Kasumi-1 (cell line): Measurements from ENCODE around the gene IFT81.

ENCODE experiments used
- DNase-seq, 2 experiments: peaks; one replicate each; lab custom pipeline; 2025; lab: John Stamatoyannopoulos, UW

IFT81 gene

DNA sequence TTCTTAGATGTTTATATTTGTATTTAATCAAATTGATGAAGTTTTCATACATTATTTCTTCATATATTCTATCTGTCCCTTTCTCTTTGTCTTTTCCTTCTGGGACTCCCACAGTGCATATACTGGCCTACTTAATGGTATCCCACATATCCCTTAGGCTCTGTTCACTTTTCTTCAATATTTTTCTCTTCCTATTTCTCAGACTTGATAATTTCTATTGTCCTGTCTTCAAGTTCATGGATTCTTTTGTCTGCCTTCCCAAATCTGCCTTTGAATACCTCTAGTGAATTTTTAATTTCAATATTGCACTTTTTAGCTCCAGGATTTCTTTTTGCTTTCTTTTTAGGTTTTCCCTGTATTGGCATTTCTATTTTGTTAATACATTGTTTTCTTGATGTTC lies 33.4 kb downstream of the IFT81 start:
- no peak for DNase-seq

DNA sequence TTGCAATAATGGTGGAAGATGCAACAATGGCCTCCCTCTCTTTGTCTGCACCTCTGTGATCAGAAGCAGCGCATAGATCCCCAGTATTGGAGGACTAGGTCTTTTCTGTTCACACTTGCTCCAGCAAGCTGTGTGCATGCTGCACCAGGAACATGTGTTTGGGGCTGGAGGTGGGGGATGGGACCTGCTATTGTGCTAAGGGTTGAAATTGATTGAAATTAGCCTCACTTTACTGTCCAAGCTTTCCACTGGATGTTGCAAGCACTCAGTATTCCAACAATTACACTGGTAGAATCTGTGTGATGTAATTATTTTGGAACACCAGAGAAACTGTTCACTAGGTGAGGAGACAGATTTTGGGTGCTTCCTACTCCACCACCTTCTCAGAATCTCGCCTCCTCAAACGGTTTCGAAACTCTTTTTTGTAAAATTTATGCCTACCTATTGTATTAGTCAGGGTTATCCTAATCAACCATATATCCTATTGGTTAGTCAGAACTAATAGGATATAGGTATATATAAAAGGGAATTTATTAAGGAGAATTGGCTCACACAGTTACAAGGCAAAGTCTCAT lies 35.6 kb downstream of the IFT81 start:
- DNase-seq: no peak

DNA sequence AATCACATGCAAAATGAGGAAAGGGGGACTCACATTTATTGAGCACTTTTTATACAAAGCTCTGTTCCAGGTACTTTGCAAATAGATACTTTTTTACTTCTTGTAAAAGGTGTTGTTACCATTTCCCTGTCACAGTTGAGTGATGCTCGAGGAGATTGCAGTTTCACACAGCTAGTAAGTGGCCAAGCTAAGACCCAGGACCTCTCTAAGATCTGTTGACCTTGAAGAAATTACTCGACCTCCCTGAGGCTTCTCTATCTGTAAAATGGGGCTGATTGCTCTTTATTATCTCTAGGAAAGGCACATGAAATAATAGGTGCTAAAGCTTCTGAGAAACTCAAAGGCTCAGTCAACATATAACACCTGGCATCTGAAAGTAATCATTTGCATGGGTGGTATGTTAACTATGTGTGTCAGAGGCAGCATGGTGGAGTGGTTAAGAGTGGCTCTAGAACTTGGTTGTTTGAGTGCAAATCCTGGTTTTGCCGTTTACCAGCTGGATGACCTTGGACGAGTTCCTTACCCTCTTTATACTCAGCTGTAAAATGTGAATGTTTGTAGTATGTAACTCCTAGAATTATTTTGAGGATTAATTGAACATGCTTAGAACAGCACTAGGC lies 41.5 kb downstream of the IFT81 start:
- DNase-seq: no peak

DNA sequence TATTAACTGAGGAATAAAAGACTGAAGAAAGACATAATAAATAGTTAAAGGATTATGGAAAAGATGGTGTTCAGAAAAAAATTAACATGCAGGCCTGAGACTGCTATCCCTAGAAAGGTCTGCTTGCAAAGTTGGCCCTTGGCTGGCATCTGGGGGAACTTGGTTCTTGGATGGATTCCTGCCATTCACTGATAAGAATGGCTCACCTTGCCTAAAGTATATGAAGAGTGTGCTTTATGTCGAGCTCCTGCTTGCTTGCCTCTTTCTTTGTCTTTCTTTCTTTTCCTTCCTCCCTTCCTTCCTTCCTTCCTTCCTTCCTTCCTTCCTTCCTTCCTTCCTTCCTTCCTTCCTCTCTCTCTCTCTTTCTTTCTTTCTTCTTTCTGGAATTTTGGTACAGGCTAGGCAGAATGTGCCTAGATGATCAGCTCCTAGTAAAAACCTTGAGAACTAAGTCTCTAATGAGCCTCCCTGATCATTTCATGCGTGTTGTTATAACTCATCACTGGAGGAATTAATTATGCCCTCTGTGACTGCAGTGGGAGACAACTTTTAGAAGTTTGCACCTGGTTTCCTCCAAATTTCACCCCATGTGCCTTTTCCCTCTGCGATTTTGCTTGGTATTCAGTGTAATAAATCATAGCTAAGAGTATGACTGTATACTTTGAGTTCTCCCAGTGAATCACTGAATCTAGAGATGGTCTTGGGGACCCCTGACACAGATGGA lies 44.7 kb downstream of the IFT81 start:
- no peak for DNase-seq

DNA sequence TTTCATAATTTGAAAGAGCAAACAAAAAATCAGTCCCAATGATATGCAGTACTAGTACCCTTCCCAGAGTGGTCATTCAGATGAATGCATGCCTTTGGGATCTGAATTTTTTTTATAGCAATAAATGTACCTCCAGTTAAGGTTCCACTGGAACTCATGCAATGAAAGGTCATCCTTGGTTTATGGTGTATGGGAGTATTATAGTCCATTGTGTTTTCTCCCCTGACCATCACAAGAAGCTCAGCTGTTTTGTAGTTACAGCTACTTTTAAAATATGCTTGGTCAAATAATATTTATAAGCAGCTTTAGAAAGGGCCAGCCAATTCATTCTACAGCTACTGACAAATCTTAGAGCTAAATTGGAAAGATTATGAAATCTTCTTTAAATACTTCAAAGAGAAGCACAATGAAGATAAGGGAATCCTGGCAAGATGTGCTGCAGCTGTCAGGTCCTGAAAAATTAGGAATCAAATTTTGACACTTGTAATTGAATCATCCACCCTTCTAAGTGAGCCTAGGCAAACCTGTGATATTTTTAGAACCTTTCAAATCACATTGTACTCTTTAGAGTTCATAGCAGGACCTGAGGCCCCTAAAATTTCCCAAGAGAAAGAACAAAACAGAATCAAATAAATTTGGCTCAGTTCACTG lies 46.5 kb downstream of the IFT81 start:
- no peak for DNase-seq

DNA sequence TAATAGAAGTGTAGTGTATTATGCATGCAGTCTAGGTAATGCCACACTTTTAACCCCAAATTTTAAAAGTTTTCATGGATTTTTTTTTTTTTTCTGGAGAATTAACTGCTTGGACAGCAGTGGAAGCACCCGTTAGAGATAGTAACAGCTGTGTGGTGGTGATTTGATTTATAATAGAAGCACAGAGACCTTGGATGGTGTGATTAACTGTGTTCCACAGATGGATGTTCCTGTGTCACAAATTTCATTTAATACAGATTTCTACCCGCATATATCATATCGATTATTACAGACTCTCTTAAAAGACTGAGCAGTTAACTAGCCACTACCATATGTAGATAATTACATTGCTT lies 47.0 kb downstream of the IFT81 start:
- DNase-seq: no peak

DNA sequence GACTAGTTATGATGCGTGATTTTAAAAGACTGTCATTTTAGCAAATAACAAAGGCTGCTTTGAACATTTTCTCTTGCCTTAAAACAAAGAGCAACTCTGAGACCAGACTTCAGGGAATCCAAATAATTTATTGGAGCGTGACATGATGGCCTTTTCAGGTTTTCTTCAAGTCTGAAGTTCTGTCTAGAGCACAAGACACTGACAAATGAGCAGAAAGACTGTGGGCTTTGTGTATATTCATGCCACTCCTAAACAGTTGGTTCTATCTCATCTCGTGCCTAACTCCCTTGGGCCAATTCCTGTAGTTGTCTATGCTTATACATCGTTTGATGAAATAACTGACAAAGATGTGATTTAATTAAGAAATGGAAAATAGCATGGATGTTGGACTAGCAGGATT lies 47.5 kb downstream of the IFT81 start:
- DNase-seq: no peak

DNA sequence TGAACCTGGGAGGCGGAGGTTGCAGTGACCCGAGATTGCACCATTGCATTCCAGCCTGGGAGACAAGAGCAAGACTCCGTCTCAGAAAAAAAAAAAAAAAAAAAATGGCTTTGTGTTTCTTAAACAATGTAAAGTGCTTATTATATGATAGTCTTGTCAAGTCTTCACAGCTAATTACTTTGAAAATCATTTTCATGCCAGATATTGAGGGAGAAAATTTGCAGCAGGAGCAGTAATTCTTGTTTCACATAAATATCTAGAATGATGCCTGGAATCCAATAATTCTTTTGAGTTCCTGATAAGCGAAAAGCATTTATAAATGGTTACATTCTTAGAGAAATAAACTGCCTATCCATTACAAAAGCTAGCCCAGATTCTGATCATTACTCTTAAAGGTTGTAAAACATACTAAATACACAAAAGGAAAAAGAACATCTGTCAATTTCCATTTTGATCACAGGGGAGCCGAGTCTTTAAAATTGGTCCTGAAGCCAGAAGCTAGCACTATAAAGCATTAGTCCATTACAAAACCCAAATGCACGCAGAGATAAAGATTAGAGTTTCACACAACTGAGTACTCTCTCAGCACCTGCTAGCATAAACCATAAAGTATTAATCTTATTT lies 50.3 kb downstream of the IFT81 start:
- no peak for DNase-seq

DNA sequence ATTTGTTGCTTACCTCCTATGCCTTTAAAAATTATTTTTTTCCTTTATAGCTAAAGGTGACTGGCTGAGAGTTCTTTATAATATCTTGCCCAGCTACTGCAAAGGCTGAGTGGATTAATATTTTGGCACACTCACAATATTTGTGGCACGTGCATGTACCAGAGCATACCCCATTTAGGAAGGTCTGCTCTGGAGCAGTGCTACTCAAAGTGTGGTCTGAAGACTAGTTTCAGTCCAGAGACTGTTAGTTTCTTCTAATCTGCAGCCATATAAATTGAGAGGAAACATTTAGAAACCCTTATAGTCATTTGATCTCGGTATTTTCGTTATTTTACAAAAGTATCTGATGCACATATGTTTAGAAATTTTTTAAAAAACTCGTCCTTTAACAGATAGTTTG lies 51.0 kb downstream of the IFT81 start:
- no peak for DNase-seq

DNA sequence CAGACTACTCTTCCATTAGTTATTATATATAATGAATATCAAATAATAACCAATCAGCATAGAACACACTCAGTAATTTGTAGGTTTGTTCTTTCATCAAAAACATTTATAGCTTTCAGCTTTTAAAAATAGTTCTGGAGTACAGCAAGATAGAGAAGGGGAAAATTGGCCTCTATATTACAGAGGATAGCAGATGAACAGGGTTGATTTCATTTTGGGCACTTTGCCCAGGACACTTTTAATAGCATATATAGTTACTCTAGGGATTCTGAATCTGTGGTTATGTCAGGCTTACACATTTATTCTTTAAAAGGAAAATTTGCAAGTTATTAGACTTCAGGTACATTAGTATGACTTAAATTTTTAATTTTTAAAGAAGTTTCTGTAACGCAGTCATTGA lies 52.6 kb downstream of the IFT81 start:
- no peak for DNase-seq

DNA sequence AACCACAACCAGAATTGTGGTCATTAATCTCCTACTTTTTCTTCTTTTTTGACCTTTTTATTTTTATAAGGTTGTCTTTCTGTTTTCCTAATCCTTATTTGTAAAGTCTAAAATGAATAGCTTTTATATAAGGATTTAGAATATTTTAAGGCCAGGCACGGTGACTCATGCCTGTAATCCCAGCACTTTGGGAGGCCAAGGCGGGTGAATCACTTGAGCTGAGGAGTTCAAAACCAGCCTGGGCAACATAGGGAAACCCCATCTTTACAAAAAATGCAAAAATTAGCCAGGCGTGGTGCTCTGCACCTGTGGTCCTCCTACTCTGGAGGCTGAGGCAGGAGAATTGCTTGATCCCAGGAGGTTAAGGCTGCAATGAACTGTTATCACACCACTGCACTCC lies 55.1 kb downstream of the IFT81 start:
- DNase-seq: no peak

DNA sequence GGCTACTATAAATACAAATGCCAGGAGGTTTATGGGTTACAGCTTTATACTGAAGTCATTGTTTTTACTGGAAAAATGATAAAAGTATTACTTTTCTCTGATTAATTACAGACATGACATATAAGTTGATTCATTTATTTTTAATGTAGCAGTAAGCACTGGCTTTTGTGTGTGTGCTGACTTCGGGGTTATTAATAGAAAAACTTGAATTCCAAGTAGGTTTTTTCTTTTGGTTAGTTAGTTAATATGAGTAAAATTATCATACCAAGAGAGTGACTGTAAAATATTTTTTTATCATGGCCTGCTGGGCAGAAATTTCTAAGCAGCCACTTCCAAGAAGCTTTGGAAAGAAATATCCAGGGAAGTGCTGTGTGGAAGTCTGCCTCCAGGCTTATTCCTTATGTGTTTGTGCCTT lies 56.4 kb downstream of the IFT81 start:
- no peak for DNase-seq

DNA sequence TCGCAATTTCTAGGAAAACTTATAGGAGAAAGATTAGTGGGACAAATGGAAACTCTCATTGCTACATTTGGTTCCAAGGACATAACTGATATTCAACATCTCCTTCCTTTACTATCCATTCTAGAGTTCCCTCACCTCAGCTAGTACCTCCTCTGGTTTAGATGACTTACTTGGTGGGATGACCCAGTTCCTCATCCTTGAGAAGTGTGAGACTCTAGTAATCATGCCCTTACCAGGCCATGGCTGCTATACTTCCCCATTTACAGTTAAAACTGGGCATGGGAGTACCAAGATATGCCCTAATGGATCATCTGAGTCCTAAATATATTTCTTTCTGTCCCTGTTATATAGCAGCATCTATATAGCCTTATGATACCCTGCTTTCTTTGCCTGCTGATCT lies 58.1 kb downstream of the IFT81 start:
- DNase-seq: no peak

DNA sequence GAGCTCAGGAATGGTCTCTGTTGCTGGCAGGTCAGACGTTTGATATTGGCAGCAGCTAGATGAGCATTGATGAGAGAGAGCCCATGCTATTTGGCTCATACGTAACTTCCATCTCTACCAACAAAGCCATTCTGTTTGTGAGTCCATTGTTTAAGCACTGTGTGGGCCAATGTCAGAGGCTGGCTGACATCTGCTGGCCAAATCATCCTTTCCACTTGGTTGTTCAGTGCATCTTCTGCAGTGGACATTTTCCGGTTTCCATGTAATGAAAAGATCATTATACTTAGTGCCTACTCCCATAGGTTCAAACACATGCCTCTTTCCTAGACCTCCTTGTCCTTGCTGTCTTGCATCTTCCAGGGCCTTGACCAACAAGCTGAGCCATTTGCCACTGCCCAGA lies 59.2 kb downstream of the IFT81 start:
- DNase-seq: no peak

DNA sequence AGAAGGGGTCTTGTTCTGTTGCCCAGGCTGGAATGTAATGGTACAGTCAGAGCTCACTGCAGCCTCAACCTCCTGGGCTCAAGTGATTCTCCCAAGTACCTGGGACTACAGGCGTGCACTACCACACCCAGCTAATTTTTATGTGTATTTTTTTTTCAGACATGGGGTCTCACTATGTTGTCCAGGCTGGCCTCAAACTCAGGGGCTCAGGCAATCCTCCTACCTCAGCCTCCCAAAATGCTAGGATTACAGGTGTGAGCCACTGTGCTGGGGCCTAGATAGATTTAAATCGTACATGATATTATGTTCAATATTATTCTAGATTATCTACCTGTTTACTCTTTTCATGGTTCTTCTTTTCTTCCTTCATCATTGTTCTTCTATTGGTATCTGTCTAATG lies 61.5 kb downstream of the IFT81 start:
- DNase-seq: no peak

DNA sequence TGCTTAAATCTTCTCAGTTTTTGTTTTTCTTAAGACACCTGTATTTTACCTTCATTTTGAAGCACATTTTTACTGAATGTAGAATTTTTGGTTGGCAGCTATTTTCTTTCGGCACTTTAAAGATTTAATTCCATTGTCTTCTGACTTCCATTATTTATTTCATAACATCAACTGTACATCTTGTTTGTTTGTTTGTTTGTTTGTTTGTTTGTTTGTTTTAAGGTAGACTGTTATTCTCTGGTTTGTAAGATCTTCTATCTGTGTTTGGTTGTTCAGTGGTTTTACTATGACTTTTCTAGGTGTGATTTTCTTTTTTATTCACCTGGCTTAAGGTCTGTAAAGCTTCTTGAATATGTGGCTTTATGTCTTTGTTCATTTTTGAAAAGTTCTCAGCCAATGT lies 61.9 kb downstream of the IFT81 start:
- DNase-seq: peak in 1 of 2 experiments; percentile 6

DNA sequence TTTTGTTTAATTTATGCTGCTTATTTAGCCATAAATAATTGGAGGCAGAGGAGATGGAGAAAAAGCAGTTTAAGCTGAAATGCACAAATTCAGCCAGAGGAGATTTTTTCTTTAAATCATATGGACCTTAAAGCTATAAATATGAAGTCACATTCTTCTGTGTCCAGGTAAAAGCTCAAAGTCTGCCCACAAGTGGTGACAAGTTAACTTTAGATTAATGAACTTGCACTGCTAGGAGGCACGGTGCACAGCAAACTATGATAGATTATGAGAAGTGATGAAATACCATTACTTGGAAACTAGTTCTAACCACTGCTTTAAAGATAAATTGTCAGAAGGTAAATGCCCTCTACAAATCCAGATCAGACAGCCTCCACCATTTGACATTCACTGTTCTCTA lies 69.0 kb downstream of the IFT81 start:
- no peak for DNase-seq

DNA sequence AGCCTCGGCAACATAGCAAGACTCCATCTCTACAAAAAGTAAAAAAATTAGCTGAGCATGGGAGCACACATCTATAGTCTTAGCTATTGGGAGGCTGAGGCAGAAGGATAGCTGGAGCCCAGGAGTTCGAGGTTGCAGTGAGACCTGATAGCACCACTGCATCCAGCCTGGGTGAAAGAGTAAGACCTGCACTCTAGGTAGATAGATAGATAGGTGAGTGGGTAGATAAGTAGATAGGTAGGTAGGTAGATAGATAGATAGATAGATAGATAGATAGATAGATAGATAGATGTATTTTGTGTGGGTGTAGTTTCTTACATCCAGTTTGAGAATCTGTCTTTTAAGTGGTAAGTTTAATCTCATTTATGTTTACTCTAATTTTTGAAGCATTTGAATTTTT lies 72.8 kb downstream of the IFT81 start:
- no peak for DNase-seq

DNA sequence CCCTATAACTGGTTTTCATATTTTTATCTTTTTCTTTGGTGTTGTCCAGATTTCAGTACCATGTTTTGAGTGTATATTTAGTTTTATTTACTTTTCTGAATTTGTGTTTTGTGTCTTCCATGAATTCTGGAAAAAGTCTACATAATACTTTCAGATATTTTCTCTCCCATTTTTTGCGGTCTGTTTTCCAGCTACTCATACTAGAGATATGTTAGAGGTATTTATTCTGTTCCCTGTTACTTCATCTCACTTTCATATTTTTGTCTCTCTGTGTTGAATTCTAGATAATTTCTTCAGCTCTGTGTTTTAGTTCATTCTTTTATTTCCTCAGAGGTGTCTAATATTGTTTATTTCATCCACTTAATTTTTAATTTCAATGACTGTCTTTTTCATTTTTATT lies 74.2 kb downstream of the IFT81 start:
- DNase-seq: no peak

DNA sequence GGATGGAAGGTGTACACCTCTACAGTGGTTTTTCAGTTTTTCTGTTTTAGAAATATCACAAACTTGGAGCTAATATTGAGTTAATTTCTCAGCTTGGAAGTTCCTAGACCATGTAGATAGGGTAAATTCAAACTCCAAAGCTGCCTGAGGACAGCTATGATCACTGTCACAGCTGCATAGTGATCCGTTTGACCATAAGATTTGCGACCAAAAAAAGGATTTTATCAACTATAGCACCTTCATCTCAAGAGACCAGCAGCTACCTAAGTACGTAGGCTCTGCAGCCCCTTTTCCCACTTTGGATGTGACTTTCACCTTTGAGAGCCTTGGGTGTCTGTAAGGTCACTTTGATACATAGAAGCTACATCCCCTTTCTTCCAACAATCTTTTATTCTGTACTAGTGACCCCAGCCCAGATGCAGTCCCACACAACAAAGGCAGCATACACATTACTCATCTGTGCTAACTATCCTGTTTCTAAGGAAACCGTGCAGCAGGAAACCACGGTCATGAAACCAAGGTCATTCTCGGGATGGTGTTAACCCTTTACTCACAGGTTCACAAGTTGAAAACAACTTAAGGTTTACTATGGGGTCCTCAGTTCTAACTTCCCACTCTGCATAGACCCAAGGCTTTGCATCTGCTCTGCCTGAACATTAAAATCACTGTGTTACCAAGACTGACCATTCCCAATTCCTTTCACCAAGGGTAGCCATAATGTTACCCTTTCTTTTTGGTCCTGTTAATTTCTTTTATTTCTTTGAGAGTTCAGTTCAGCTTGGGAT lies 75.4 kb downstream of the IFT81 start:
- DNase-seq: no peak

DNA sequence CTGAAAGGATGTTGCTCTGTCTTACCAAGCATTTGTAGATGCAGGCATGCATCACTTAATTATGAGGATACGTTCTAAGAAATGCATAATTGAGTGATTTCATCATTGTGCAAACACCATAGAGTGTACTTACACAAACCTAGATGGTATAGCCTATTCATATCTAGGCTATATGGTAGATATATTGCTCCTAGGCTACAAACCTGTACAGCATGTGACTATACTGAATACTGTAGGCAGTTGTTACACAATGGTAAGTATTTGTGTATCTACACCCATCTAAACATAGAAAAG lies 75.9 kb downstream of the IFT81 start:
- no peak for DNase-seq

DNA sequence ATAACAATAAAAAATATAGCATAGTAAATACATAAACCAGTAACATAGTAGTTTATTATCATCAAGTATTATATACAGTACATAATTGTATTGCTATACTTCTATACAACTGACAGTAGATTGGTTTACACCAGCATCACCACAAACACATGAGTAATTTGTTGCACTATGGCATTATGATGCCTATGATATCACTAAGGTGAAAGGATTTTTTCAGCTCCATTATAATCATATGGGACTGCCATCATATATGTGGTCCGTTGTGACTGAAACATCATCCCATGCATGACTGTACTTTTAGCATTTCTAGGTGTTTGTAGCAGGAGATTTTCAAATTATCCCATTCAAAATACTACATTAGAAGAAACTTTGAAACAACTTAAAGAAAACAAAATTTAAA lies 77.8 kb downstream of the IFT81 start:
- DNase-seq: no peak
